Mesendoderm (in vitro differentiated cells): ENCODE measurements around the gene LRIT2.

Experiments
- DNase-seq: peaks from one replicate; pipeline ENCODE4 v3.0.0; 2013
- H2AK5ac ChIP-seq: 2 replicates; pipeline ENCODE4 v1.6.1; 2013; ENCODE audit warnings: low read length, inconsistent platforms
- H2BK120ac ChIP-seq: 2 replicates; pipeline ENCODE4 v1.6.1; 2013; ENCODE audit warnings: low read depth, mild to moderate bottlenecking, low read length, moderate library complexity, mixed read lengths
- H2BK15ac ChIP-seq: replicated peaks from 2 replicates; pipeline ENCODE4 v1.6.1; 2013; ENCODE audit warnings: low read depth, mild to moderate bottlenecking, moderate library complexity
- H2BK5ac ChIP-seq: 2 replicates; pipeline ENCODE4 v1.6.1; 2013; ENCODE audit warnings: low read length, inconsistent platforms
- H3K18ac ChIP-seq: 2 replicates; pipeline ENCODE4 v1.6.1; 2013; ENCODE audit warnings: mild to moderate bottlenecking, low read length, mixed read lengths
- H3K23ac ChIP-seq: one replicate; pipeline ENCODE4 v1.6.1; 2013; ENCODE audit warnings: low read length
- H3K27ac ChIP-seq: 2 replicates; pipeline ENCODE4 v1.5.1; 2013; ENCODE audit warnings: low read depth, mild to moderate bottlenecking, inconsistent platforms, low read length, moderate library complexity
- H3K27me3 ChIP-seq: 2 replicates; pipeline ENCODE4 v1.6.1; 2013; ENCODE audit warnings: low read length, control low read depth, mild to moderate bottlenecking, inconsistent platforms; ENCODE audit not compliant: insufficient read depth, poor library complexity
- H3K36me3 ChIP-seq: 2 replicates; pipeline ENCODE4 v1.6.1; 2013; ENCODE audit warnings: low read length, inconsistent platforms; ENCODE audit not compliant: control insufficient read depth, insufficient read depth
- H3K4ac ChIP-seq: one replicate; pipeline ENCODE4 v1.6.1; 2013; ENCODE audit warnings: low read depth, mild to moderate bottlenecking, low read length, moderate library complexity
- H3K4me1 ChIP-seq: 2 replicates; pipeline ENCODE4 v1.6.1; 2013; ENCODE audit warnings: low read depth, low read length, inconsistent platforms; ENCODE audit not compliant: control insufficient read depth
- H3K4me2 ChIP-seq: 2 replicates; pipeline ENCODE4 v1.6.1; 2013; ENCODE audit warnings: low read length
- H3K4me3 ChIP-seq: 2 replicates; pipeline ENCODE4 v1.5.1; 2013; ENCODE audit warnings: mild to moderate bottlenecking, low read length
- H3K56ac ChIP-seq: one replicate; pipeline ENCODE4 v1.6.1; 2013; ENCODE audit warnings: low read length
- H3K79me1 ChIP-seq: 2 replicates; pipeline ENCODE4 v1.6.1; 2013; ENCODE audit warnings: low read length, inconsistent platforms
- H3K79me2 ChIP-seq: 2 replicates; pipeline ENCODE4 v1.6.1; 2013; ENCODE audit warnings: mild to moderate bottlenecking, low read length; ENCODE audit not compliant: control insufficient read depth, insufficient read depth
- H3K9ac ChIP-seq: 2 replicates; pipeline ENCODE4 v1.6.1; 2013; ENCODE audit warnings: low read length, inconsistent platforms
- H4K5ac ChIP-seq: one replicate; pipeline ENCODE4 v1.6.1; 2013; ENCODE audit warnings: low read length
- H4K8ac ChIP-seq: one replicate; pipeline ENCODE4 v1.6.1; 2013; ENCODE audit warnings: low read depth, mild to moderate bottlenecking, control low read depth, low read length, moderate library complexity
- WGBS: extraction: QIAGEN DNeasy Blood & Tissue Kit; methylation state at CpG from one replicate; pipeline ENCODE4 v1.1.7; 2013; ENCODE audit warnings: low lambda C conversion rate, missing lambda C conversion rate; ENCODE audit not compliant: insufficient coverage; ENCODE audit errors: extremely low coverage; 5-methylcytosine and 5-hydroxymethylcytosine counted together

Gene LRIT2

GRCh38 chr10:84237199-84238051 is 12.1 kb upstream of the LRIT2 start:
- no peaks in the 10 kb centered on the region for H3K27me3 ChIP-seq
- no peaks in the 10 kb centered on the region for H3K79me1 ChIP-seq
- no peak overlapping the region for H2BK15ac ChIP-seq
- H3K4me2 ChIP-seq, result no peak overlapping the region
- no peaks in the 10 kb centered on the region for H3K79me2 ChIP-seq
- no peak overlapping the region for H3K23ac ChIP-seq
- H4K5ac ChIP-seq, result no peak overlapping the region
- no peak overlapping the region for H2BK120ac ChIP-seq
- no peak overlapping the region for H3K4ac ChIP-seq
- no CpG with 5 or more reads among the region's 52 CpGs for WGBS
- H4K8ac ChIP-seq, result no peak overlapping the region
- peak overlapping the region; percentile 50 for H3K56ac ChIP-seq
- no peak overlapping the region for H2BK5ac ChIP-seq
- H2AK5ac ChIP-seq, result no peak overlapping the region
- peak overlapping the region; percentile 19 for H3K9ac ChIP-seq
- H3K36me3 ChIP-seq, result no peaks in the 10 kb centered on the region
- no peak overlapping the region for H3K4me3 ChIP-seq
- DNase-seq, result peak; percentile 72
- no peak overlapping the region for H3K18ac ChIP-seq
- H3K27ac ChIP-seq, result no peak overlapping the region
- H3K4me1 ChIP-seq, result no peaks in the 10 kb centered on the region

- no peak overlapping the region for H3K23ac ChIP-seq
- no peak for DNase-seq
- no peak overlapping the region for H2AK5ac ChIP-seq
- H3K27me3 ChIP-seq, result no peaks in the 10 kb centered on the region
- WGBS, result no CpG with 5 or more reads among the region's 6 CpGs
- no peaks in the 10 kb centered on the region for H3K79me2 ChIP-seq
- no peak overlapping the region for H3K4me2 ChIP-seq
- H2BK5ac ChIP-seq, result no peak overlapping the region
- no peak overlapping the region for H4K8ac ChIP-seq
- H3K79me1 ChIP-seq, result no peaks in the 10 kb centered on the region
- no peak overlapping the region for H3K4ac ChIP-seq
- no peak overlapping the region for H3K27ac ChIP-seq
- H3K4me3 ChIP-seq, result no peak overlapping the region
- no peak overlapping the region for H2BK15ac ChIP-seq
- no peaks in the 10 kb centered on the region for H3K4me1 ChIP-seq
- H3K36me3 ChIP-seq, result no peaks in the 10 kb centered on the region
- no peak overlapping the region for H3K56ac ChIP-seq
- H3K18ac ChIP-seq, result no peak overlapping the region
- H4K5ac ChIP-seq, result no peak overlapping the region
- no peak overlapping the region for H2BK120ac ChIP-seq
- H3K9ac ChIP-seq, result no peak overlapping the region
Observed at GRCh38 chr10:84236807-84237198, 11.5 kb upstream of the LRIT2 start.

GRCh38 chr10:84235096-84235495 is 9.8 kb upstream of the LRIT2 start:
- no peak overlapping the region for H2BK15ac ChIP-seq
- no peaks in the 10 kb centered on the region for H3K79me2 ChIP-seq
- H3K36me3 ChIP-seq, result no peaks in the 10 kb centered on the region
- no peak overlapping the region for H3K4ac ChIP-seq
- H3K23ac ChIP-seq, result no peak overlapping the region
- H3K4me1 ChIP-seq, result no peaks in the 10 kb centered on the region
- no peak overlapping the region for H3K9ac ChIP-seq
- no CpG with 5 or more reads among the region's 4 CpGs for WGBS
- no peak for DNase-seq
- no peak overlapping the region for H4K5ac ChIP-seq
- H2BK5ac ChIP-seq, result no peak overlapping the region
- no peaks in the 10 kb centered on the region for H3K79me1 ChIP-seq
- H3K56ac ChIP-seq, result no peak overlapping the region
- H3K18ac ChIP-seq, result no peak overlapping the region
- no peak overlapping the region for H3K4me3 ChIP-seq
- H3K4me2 ChIP-seq, result no peak overlapping the region
- H2BK120ac ChIP-seq, result no peak overlapping the region
- no peaks in the 10 kb centered on the region for H3K27me3 ChIP-seq
- H4K8ac ChIP-seq, result no peak overlapping the region
- H2AK5ac ChIP-seq, result no peak overlapping the region
- H3K27ac ChIP-seq, result no peak overlapping the region

- Histone ChIP-seq H3K18ac (no peak overlapping the region), H4K8ac (no peak overlapping the region), H3K4me2 (no peak overlapping the region), H3K79me1 (no peaks in the 10 kb centered on the region), H3K4me1 (no peaks in the 10 kb centered on the region), H2BK15ac (no peak overlapping the region), H3K4me3 (no peak overlapping the region), H3K36me3 (no peaks in the 10 kb centered on the region), H3K9ac (no peak overlapping the region), H2AK5ac (no peak overlapping the region), H3K27ac (no peak overlapping the region), H3K79me2 (no peaks in the 10 kb centered on the region), H3K27me3 (no peaks in the 10 kb centered on the region), H2BK120ac (no peak overlapping the region), H3K4ac (no peak overlapping the region), H4K5ac (no peak overlapping the region), H3K23ac (no peak overlapping the region), H2BK5ac (no peak overlapping the region), H3K56ac (no peak overlapping the region)
- no peak for DNase-seq
- no CpG with 5 or more reads among the region's 4 CpGs for WGBS
Observed at GRCh38 chr10:84234479-84234878, 9.1 kb upstream of the LRIT2 start.

- H3K56ac ChIP-seq, result no peak overlapping the region
- no peak overlapping the region for H4K8ac ChIP-seq
- H3K23ac ChIP-seq, result no peak overlapping the region
- H3K4ac ChIP-seq, result no peak overlapping the region
- no CpG with 5 or more reads among the region's 4 CpGs for whole genome bisulfite sequencing
- H3K79me1 ChIP-seq, result no peaks in the 10 kb centered on the region
- no peak overlapping the region for H4K5ac ChIP-seq
- H3K4me2 ChIP-seq, result no peak overlapping the region
- no peak overlapping the region for H3K27ac ChIP-seq
- no peaks in the 10 kb centered on the region for H3K4me1 ChIP-seq
- no peak overlapping the region for H2BK5ac ChIP-seq
- H3K79me2 ChIP-seq, result no peaks in the 10 kb centered on the region
- no peak overlapping the region for H3K4me3 ChIP-seq
- no peak overlapping the region for H2BK120ac ChIP-seq
- no peak overlapping the region for H3K18ac ChIP-seq
- no peak overlapping the region for H2BK15ac ChIP-seq
- no peak overlapping the region for H2AK5ac ChIP-seq
- no peaks in the 10 kb centered on the region for H3K27me3 ChIP-seq
- DNase-seq, result no peak
- H3K9ac ChIP-seq, result no peak overlapping the region
- H3K36me3 ChIP-seq, result no peaks in the 10 kb centered on the region
Observed at GRCh38 chr10:84233940-84234339, 8.6 kb upstream of the LRIT2 start.

GRCh38 chr10:84232376-84232775 is 7.0 kb upstream of the LRIT2 start:
- no peaks in the 10 kb centered on the region for H3K79me1 ChIP-seq
- H3K18ac ChIP-seq, result no peak overlapping the region
- H3K27ac ChIP-seq, result no peak overlapping the region
- no peaks in the 10 kb centered on the region for H3K36me3 ChIP-seq
- H3K23ac ChIP-seq, result no peak overlapping the region
- H3K27me3 ChIP-seq, result no peaks in the 10 kb centered on the region
- no peak for DNase-seq
- H3K4ac ChIP-seq, result no peak overlapping the region
- no peaks in the 10 kb centered on the region for H3K4me1 ChIP-seq
- H4K8ac ChIP-seq, result no peak overlapping the region
- H3K4me2 ChIP-seq, result no peak overlapping the region
- H2AK5ac ChIP-seq, result no peak overlapping the region
- WGBS, result no CpG with 5 or more reads among the region's 10 CpGs
- H2BK120ac ChIP-seq, result no peak overlapping the region
- no peak overlapping the region for H3K56ac ChIP-seq
- H2BK15ac ChIP-seq, result no peak overlapping the region
- H3K4me3 ChIP-seq, result no peak overlapping the region
- H2BK5ac ChIP-seq, result no peak overlapping the region
- H4K5ac ChIP-seq, result no peak overlapping the region
- H3K9ac ChIP-seq, result no peak overlapping the region
- no peaks in the 10 kb centered on the region for H3K79me2 ChIP-seq
